Measurements from ENCODE around the gene TRPV5.

DNA sequence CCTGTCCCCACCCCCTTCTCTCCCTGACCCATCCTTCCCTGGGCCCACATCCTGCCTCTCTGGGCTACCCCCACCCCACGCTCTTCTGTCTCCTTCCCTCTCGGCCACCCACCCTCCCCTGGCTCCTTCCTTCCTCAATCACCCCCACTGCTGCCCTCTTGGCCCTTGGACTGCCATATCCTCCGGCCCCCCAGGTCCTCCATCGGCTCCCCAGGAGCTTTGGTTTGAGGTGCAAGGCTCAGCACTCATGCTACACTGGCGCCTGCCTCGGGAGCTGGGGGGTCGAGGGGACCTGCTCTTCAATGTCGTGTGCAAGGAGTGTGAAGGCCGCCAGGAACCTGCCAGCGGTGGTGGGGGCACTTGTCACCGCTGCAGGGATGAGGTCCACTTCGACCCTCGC lies 67.8 kb downstream of the TRPV5 start:
- TF ChIP-seq, protein P1, sequence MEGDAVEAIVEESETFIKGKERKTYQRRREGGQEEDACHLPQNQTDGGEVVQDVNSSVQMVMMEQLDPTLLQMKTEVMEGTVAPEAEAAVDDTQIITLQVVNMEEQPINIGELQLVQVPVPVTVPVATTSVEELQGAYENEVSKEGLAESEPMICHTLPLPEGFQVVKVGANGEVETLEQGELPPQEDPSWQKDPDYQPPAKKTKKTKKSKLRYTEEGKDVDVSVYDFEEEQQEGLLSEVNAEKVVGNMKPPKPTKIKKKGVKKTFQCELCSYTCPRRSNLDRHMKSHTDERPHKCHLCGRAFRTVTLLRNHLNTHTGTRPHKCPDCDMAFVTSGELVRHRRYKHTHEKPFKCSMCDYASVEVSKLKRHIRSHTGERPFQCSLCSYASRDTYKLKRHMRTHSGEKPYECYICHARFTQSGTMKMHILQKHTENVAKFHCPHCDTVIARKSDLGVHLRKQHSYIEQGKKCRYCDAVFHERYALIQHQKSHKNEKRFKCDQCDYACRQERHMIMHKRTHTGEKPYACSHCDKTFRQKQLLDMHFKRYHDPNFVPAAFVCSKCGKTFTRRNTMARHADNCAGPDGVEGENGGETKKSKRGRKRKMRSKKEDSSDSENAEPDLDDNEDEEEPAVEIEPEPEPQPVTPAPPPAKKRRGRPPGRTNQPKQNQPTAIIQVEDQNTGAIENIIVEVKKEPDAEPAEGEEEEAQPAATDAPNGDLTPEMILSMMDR (conservative IDR thresholded peaks at IDR 0.05 in 1 of 2, IDR thresholded peaks at IDR 0.05 in 1 of 2; ENCODE audit: low read depth in 1 of 2, low read length in 2 of 2), result no peak
- no peak for TF ChIP-seq EZH2 (IDR thresholded peaks at IDR 0.05; ENCODE audit: low read length, missing control alignments)

All from fibroblast of lung (primary cell).